ENCODE measurements around the gene PELI2.

- TF ChIP-seq, protein P1, sequence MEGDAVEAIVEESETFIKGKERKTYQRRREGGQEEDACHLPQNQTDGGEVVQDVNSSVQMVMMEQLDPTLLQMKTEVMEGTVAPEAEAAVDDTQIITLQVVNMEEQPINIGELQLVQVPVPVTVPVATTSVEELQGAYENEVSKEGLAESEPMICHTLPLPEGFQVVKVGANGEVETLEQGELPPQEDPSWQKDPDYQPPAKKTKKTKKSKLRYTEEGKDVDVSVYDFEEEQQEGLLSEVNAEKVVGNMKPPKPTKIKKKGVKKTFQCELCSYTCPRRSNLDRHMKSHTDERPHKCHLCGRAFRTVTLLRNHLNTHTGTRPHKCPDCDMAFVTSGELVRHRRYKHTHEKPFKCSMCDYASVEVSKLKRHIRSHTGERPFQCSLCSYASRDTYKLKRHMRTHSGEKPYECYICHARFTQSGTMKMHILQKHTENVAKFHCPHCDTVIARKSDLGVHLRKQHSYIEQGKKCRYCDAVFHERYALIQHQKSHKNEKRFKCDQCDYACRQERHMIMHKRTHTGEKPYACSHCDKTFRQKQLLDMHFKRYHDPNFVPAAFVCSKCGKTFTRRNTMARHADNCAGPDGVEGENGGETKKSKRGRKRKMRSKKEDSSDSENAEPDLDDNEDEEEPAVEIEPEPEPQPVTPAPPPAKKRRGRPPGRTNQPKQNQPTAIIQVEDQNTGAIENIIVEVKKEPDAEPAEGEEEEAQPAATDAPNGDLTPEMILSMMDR (IDR thresholded peaks at IDR 0.05): no peak
- no peak for TF ChIP-seq ZFX (IDR thresholded peaks at IDR 0.05; ENCODE audit: borderline replicate concordance)
Observed at GRCh38 chr14:56088941-56089340, 29.3 kb upstream of the PELI2 start.

Measured in 22Rv1 (cell line).